PC-9 (cell line): ENCODE results near the gene HIBADH.

Source experiments
- EZH2 ChIP-seq: fragments of 200-600 bp; sonication (generic); IDR thresholded peaks from 2 replicates; pipeline ENCODE4 v1.8.0; 2017; ENCODE audit warnings: antibody characterized with exemption, low read depth
- TF ChIP-seq, protein P1 (sequence below): fragments of 200-600 bp; sonication (generic); conservative IDR thresholded peaks from 2 replicates; pipeline ENCODE4 v1.6.1; 2017; ENCODE audit warnings: mixed run types, antibody characterized with exemption, mild to moderate bottlenecking, moderate library complexity

DNA sequence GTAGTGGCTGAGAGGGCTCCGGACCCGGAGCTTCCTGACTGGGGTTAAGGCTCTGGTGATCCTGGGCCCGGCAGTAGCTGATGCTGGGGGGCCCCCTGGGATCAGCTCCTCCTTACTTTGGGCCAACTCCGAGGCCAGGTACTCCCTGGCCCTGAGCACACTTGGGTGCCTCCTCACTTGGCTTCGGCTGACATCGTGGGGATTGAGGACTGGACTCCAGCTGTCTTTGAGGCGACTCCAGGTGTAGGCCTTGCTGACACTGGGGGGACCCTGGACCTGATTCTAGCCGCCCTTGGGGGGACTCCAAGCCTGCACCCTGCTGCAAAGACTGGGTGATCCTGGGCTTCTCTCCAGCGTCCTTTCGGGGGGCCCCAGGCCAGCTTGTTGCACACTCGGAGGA is 170.5 kb downstream of the HIBADH start:
- TF ChIP-seq, protein P1, sequence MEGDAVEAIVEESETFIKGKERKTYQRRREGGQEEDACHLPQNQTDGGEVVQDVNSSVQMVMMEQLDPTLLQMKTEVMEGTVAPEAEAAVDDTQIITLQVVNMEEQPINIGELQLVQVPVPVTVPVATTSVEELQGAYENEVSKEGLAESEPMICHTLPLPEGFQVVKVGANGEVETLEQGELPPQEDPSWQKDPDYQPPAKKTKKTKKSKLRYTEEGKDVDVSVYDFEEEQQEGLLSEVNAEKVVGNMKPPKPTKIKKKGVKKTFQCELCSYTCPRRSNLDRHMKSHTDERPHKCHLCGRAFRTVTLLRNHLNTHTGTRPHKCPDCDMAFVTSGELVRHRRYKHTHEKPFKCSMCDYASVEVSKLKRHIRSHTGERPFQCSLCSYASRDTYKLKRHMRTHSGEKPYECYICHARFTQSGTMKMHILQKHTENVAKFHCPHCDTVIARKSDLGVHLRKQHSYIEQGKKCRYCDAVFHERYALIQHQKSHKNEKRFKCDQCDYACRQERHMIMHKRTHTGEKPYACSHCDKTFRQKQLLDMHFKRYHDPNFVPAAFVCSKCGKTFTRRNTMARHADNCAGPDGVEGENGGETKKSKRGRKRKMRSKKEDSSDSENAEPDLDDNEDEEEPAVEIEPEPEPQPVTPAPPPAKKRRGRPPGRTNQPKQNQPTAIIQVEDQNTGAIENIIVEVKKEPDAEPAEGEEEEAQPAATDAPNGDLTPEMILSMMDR = no peak
- TF ChIP-seq EZH2 = no peak
